Breast epithelium (tissue), 3 donors: ENCODE measurements around the gene CMTM3.

Experiments
- CTCF ChIP-seq, 3 donors: fragments of 450-650 bp; IDR thresholded peaks; one replicate each; pipeline ENCODE4 v1.5.1; 2016 to 2017; ENCODE audit warnings: antibody characterized with exemption in 3 of 3, mild to moderate bottlenecking in 3 of 3, moderate library complexity in 3 of 3
- POLR2A ChIP-seq: fragments of 450-650 bp; IDR thresholded peaks from one replicate; pipeline ENCODE4 v1.6.1; 2016; ENCODE audit warnings: antibody characterized with exemption, mild to moderate bottlenecking, moderate library complexity
- POLR2AphosphoS5 ChIP-seq, 3 donors: sonication (generic); formaldehyde crosslinking; IDR thresholded peaks; one replicate each; pipeline ENCODE4 v1.6.1; 2017; ENCODE audit warnings: antibody characterized with exemption in 3 of 3

DNA sequence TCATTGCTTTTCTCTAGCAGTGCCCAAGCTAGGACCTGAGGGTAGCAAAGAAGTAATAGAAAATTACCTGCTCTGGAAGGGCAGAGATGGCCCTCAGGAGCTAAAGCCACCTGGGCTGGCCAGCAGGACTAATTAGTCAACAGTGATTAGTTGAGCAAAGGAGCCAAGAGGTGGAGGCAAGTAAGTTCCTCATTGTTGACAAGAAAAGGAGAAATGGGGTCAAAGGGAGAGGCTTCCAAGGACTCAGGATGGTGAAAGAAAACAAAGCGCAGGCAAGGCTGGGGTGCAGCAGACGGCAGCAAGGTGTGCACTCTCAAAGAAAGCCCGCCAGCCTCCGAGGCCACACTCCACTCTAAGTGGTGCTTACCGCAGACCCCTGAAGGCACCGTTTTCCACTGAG lies 47.5 kb downstream of the CMTM3 start:
- TF ChIP-seq CTCF (IDR thresholded peaks at IDR 0.05): no peak
- no peak for TF ChIP-seq POLR2A
- no peak for TF ChIP-seq POLR2AphosphoS5 (IDR thresholded peaks at IDR 0.05)
